GM13976 (cell line): Measurements from ENCODE around the gene C11orf71.

Experiments used
- DNase-seq: peaks from one replicate; pipeline ENCODE4 v3.0.0; 2012; ENCODE audit warnings: low spot score
- CTCF ChIP-seq: IDR thresholded peaks from 2 replicates; pipeline ENCODE4 v1.5.1; 2012; ENCODE audit warnings: borderline replicate concordance, mild to moderate bottlenecking; ENCODE audit not compliant: insufficient read depth; ENCODE audit errors: extremely low read depth, missing control alignments, control extremely low read depth
- in situ Hi-C: fragments of 300-500 bp; cut with MboI; formaldehyde crosslinking; loops from one replicate; pipeline ENCODE4 v1.12.0; 2022; ENCODE audit warnings: low sequenced_read_pairs, mixed read lengths, inconsistent platforms; ENCODE audit not compliant: unreplicated experiment

Gene C11orf71

GRCh38 chr11:114392735-114393667 is 7.3 kb downstream of the C11orf71 start:
- no peak for TF ChIP-seq CTCF
- no peak for DNase-seq
- in situ Hi-C loops = no loop called here

DNA sequence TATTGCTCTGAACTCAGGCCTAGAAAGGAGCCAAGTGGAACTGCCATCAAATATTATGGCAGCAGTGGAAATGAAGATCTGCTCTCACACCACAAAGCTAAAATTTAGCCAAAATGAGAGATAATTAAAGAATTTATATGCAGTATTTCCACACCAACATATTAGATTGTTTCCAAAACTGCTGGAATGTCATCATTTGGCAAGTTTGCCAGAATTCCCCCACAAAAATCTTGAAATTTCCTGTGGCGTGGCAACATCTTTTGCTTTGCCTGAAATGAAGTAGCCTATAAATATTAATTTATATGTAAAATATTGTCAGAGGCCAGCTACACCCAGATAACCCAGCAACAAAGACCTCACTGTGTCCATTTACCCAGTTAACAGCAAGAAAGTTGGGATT is 13.8 kb downstream of the C11orf71 start:
- in situ Hi-C loops = no loop called here
- TF ChIP-seq CTCF = no peak
- no peak for DNase-seq

DNA sequence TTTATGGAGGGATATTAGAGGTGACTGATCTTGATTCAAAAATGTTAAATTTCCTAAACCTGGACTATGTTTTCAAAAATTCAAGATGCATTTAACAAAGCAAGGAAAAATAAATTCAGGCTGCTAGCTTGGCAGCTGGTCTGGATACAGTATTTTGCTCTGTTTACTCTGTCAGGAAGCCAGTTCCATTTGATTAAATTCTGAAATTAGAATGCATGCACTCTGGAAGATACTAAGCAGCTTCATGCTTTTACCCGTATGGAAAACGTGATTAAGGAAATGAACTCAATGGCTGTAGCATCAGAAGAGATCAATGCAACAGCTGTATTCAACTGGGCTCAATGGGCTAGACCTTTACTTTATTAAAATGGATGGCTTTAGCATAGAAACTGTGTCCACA is 14.2 kb downstream of the C11orf71 start:
- in situ Hi-C loops = no loop called here
- TF ChIP-seq CTCF = no peak
- no peak for DNase-seq

DNA sequence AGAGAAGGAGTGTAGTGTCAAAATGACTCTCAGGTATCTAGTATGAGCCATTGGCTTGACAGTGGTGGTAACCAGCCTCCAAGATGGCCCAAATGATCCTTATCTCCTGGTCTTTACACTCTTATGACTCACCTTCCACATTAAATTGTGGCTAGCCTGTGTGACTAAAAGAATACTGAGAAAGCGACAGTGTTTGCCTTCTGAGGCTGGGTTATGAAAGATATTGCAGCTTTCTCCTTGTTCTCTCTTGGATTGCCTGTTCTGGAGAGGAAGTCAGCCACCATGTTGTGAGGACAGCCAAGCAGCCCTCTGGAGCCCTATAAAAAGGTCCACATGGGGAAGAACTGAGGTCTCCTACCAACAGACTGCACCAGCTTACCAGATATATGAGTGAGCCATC is 15.8 kb downstream of the C11orf71 start:
- DNase-seq = no peak

DNA sequence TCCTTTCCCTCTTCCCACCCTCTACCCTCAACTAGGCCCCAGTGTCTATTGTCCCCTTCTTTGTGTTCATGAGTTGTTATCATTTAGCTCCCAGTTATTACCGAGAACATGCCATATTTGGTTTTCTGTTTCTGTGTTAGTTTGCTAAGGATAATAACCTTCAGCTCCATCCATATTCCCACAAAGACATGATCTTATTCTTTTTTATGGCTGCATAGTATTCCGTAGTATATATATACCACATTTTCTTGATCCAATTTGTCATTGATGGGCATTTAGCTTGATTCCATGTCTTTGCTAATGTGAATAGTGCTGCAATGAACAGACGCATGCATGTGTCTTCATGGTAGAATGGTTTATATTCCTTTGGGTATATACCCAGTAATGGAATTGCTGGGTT is 17.8 kb downstream of the C11orf71 start:
- no peak for TF ChIP-seq CTCF
- no peak for DNase-seq
- in situ Hi-C loops = no loop called here

More for the DNA sequence above, 15.8 kb downstream of the C11orf71 start:
- no peak for TF ChIP-seq CTCF
- in situ Hi-C loops = no loop called here

DNA sequence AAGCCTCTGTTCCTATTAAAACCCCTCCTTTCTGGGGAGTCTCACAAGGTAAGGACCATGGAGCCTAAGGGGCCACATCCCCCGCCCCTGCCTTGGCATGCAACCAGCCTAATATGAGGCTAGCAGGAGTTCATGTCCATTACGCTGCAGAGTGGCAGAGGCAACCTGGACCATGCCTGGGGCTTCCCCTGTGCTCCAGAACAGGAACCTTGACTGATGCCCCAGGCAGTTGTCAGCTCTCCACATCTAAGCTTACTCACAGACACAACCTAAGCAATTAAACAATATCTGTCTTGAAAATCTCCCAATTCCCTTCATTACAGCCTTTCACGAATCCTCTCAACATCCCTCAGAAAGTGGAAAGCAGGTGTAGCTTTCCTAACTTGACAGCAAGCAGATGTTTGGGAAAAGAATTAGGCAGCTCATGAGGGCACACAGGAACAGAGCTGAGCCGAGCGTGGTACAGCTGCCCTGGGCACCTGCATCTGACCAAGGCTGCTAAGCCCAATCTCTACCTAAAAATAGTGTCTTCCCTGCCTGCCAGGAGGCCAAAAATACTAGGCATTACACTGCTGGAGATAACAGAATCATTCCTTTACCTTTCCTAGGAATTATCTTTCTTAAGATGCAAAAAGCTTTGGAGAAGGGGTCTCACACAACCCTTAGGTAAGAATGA is 20.8 kb downstream of the C11orf71 start:
- no peak for DNase-seq
- TF ChIP-seq CTCF = no peak
- in situ Hi-C loops = no loop called here
